Left ventricle myocardium inferior (tissue), 1 donor: ENCODE data around the gene RAP1GAP. TPM values are rescaled to one million over a fixed set of nuclear protein-coding genes. Genes with fewer than 3 reads are reported as not detected.

Experiments
- DNase-seq: peaks from one replicate; pipeline ENCODE4 v3.0.0-alpha.2; 2020
- H3K27ac ChIP-seq: fragments of 200-600 bp; replicated peaks from 2 replicates; pipeline ENCODE4 v1.8.0; 2021
- H3K27me3 ChIP-seq: fragments of 200-600 bp; 2 replicates; pipeline ENCODE4 v1.8.0; 2021; ENCODE audit warnings: low read depth
- H3K36me3 ChIP-seq: fragments of 200-600 bp; 2 replicates; pipeline ENCODE4 v1.8.0; 2021
- H3K4me1 ChIP-seq: fragments of 200-600 bp; 2 replicates; pipeline ENCODE4 v1.8.0; 2021
- H3K4me3 ChIP-seq: fragments of 200-600 bp; 2 replicates; pipeline ENCODE4 v1.8.0; 2021; ENCODE audit warnings: mild to moderate bottlenecking, moderate library complexity
- H3K9me3 ChIP-seq: fragments of 200-600 bp; replicated peaks from 2 replicates; pipeline ENCODE4 v1.8.0; 2021
- CTCF ChIP-seq: fragments of 200-600 bp; IDR thresholded peaks from 2 replicates; pipeline ENCODE4 v1.8.0; 2021; ENCODE audit warnings: antibody characterized with exemption, mild to moderate bottlenecking, borderline replicate concordance
- intact Hi-C: fragments of 100-400 bp; cut with micrococcal nuclease; formaldehyde crosslinking; loops from one replicate; pipeline ENCODE4 v1.11.0; 2022
- total RNA-seq: library from RNA; stranded (reverse); fragmentation: NEBNext Ultra II Directional; extraction: Animal tissue kit (Norgen Biotek cat#: 25700); gene quantifications from one replicate; pipeline ENCODE4 v1.2.1, GENCODE V29; 2021
- donor health status: DM: no; HTN: yes; CAD: no; lungs with severe emphysema.

Gene RAP1GAP
- total RNA-seq, 1 donor from 2014 or later = 6.2 TPM

- no peak for DNase-seq
- Histone ChIP-seq H3K27me3 (peaks cover 33% of the 10 kb centered on the region), H3K36me3 (no peaks in the 10 kb centered on the region), H3K4me3 (no peak overlapping the region), H3K9me3 (no peaks in the 10 kb centered on the region), H3K27ac (no peak overlapping the region), H3K4me1 (peaks cover 8% of the 10 kb centered on the region)
- TF ChIP-seq CTCF = no peak
- intact Hi-C loops = no loop called here
These were observed 16.0 kb downstream of the RAP1GAP start for GRCh38 chr1:21652937-21653743.

- intact Hi-C loops = no loop called here
- Histone ChIP-seq H3K36me3 (no peaks in the 10 kb centered on the region), H3K9me3 (no peaks in the 10 kb centered on the region), H3K27me3 (peaks cover 39% of the 10 kb centered on the region), H3K4me3 (peak overlapping the region; percentile 64), H3K4me1 (peaks cover 8% of the 10 kb centered on the region), H3K27ac (no peak overlapping the region)
- no peak for TF ChIP-seq CTCF
- no peak for DNase-seq
These were observed 16.8 kb downstream of the RAP1GAP start for GRCh38 chr1:21652101-21652936.

- Histone ChIP-seq H3K9me3 (no peaks in the 10 kb centered on the region), H3K4me1 (peaks cover 8% of the 10 kb centered on the region), H3K27me3 (peaks cover 48% of the 10 kb centered on the region), H3K4me3 (peak overlapping the region; percentile 64), H3K36me3 (no peaks in the 10 kb centered on the region), H3K27ac (no peak overlapping the region)
- intact Hi-C loops = no loop called here
- TF ChIP-seq CTCF = no peak
- DNase-seq = no peak
These were observed 17.7 kb downstream of the RAP1GAP start for GRCh38 chr1:21651214-21652042.

GRCh38 chr1:21650400-21650799 is 18.8 kb downstream of the RAP1GAP start:
- no peak for TF ChIP-seq CTCF
- Histone ChIP-seq H3K27me3 (peaks cover 57% of the 10 kb centered on the region), H3K4me1 (peaks cover 8% of the 10 kb centered on the region), H3K27ac (no peak overlapping the region), H3K36me3 (no peaks in the 10 kb centered on the region), H3K4me3 (no peak overlapping the region), H3K9me3 (no peaks in the 10 kb centered on the region)
- intact Hi-C loops = no loop called here
- DNase-seq = no peak

GRCh38 chr1:21649315-21649714 is 19.8 kb downstream of the RAP1GAP start:
- Histone ChIP-seq H3K27me3 (peaks cover 64% of the 10 kb centered on the region), H3K27ac (no peak overlapping the region), H3K9me3 (no peaks in the 10 kb centered on the region), H3K36me3 (no peaks in the 10 kb centered on the region), H3K4me3 (no peak overlapping the region), H3K4me1 (peaks cover 8% of the 10 kb centered on the region)
- intact Hi-C loops = no loop called here
- TF ChIP-seq CTCF = no peak
- DNase-seq = no peak
